Activated CD8-positive, alpha-beta memory T cell treated with anti-CD3 and anti-CD28 coated beads for 1 hour (primary cell): Measurements from ENCODE around the gene SYT5.
"Not testable (repeated sequence)": the region's sequence is repeated elsewhere in the genome, so short reads cannot be mapped to it uniquely, and the experiment has no call there.

Source experiments
- DNase-seq, 2 donors: peaks; one replicate each; pipeline ENCODE4 v3.0.0-alpha.2; 2020; ENCODE audit warnings: low read depth in 1 of 2; ENCODE audit errors: extremely low read depth in 1 of 2

The SYT5 gene

DNA sequence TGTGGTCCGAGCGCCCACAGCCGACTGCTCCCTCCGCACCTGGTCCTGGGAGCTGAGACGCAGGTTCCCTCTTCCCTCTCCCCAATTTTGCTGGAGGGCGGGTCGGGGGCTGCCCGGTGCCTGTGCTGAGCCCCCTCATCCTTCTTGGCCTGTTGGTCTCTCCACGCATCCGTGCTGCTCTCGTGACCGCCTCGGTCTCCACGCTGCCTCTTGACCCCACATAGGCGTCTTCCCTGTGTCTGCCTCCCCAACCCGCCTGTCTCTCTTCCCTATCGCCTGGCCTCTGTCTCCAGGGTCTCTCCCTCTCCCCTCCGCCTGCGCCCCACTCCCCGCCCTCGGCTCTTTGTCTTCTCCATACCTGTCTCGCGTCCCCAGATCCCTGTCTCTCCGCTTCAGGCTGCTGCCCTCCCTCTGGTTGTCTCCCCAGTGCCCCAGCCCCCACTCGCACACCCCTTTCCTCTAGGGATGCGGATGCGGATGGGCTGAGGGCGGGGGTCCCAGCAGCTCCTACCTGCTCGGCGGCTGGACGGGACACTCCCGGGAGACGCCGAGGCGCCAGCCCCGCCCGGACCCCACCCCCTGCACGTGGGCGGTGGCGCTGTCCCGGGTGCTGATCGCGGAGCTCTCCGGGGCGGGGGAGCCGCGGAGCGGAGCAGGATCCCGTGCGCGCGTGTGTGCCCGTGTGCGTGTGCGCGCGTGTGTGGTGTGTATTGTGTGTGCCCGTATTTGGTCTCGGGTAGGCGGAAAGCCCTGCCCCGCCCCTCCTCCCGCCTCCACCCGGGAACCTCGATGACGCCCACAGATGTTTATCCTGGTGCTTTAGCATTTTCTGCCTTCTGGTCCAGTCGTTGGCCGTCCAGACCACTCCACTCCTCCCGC is at the start of gene SYT5:
SYT5 (minus strand) TSS at position 684 of the 879 bp plus-strand sequence. CDS start 1,248 bp downstream, outside the sequence.
- peak in 1 of 2 donors; percentile 62 for DNase-seq

DNA sequence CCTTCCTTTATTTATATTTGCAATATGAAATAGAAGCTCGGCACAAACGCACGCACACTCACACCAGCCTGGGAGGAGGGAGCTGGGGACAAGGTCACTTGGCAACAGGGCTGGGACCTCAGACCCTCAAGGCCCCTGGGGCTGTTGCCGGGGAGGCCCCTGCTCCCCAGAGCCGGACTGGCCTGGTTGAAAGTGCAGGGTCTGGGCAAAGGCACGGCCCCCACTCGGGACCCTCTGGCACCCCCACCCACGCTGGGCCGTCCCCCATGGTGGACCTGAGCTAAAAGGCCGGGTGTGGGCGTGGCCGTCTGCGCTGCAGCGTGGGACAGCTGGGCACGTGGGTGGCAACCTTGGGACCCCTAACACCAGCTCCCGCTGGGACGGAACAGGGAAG is 49.7 kb upstream of the SYT5 start:
- no peak for DNase-seq

- no peak for DNase-seq
These were observed 49.2 kb upstream of the SYT5 start for GRCh38 chr19:55229145-55229788.

GRCh38 chr19:55228403-55229031 is 48.4 kb upstream of the SYT5 start, which contains the start of gene TMEM86B:
Gene TMEM86B, minus strand, starts transcription at chr19:55228763. Its CDS starts 22 bp downstream, at chr19:55228741.
- no peak for DNase-seq

- DNase-seq: no peak
These were observed 47.9 kb upstream of the SYT5 start for GRCh38 chr19:55228015-55228391.

DNA sequence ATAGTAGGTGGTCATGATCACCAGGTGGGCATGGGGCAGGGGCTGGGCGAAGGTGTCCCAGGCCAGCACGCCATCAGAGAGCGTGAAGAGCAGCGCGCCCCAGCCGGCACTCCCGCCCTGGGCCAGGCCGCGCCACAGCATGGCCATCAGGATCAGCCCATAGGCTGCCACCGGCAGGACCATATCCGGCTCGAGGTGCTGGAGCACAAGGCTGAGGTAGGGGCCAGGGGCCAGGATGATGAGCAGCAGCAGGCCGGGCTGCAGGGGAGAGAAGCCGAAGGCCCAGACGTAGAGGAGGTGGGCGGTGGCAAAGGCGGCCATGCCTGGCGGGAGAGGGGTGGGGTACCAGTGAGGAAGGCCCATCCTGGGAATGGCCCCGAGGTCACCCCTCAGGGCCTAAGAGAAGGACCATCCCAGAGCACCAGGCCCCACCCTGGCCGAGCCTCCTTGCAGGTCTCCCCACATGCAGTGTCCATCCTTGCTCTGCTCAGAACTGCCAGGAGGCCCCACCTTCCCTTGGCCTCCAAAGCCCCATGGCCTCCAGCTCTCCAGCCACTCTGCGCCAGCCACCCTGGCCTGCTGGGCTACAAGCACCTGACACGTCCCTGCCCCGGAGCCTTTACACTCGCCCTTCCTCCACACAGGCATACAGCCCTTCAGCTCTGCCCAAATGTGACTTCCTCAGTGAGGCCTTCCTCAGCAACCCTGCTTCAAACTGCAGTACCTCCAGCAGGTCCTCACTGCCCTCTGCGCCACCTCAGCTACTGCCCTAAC is 47.3 kb upstream of the SYT5 start:
- no peak for DNase-seq

- DNase-seq: no peak
These were observed 46.7 kb upstream of the SYT5 start for GRCh38 chr19:55226788-55227187.

GRCh38 chr19:55226273-55226672 is 46.2 kb upstream of the SYT5 start:
- no peak for DNase-seq

DNA sequence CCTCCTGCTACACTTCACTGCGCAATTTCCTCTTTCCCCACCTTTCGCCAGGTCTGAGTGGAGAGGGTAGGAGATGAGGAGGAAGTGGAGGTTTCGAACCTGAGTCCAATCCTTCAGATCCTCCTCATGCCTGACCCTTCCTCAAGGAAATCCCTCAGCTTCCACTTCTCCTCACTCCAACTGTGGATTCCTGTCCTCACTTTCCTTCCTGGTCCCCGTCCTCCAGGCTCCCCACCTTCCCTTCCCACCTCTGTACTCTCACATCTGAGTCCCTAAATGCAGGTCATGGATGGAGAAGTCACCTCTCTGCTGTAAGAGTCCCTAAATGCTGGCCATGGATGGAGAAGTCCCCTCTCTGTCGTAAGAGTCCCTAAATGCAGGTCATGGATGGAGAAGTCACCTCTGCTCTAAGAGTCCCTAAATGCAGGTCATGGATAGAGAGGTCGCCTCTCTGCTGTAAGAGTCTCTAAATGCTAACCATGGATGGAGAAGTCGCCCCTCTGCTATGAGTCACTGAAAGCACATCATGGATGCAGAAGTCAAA is 45.4 kb upstream of the SYT5 start:
- no peak for DNase-seq

- DNase-seq: not testable (repeated sequence)
These were observed 44.8 kb upstream of the SYT5 start for GRCh38 chr19:55224679-55225414.

- no peak for DNase-seq
These were observed 44.1 kb upstream of the SYT5 start for GRCh38 chr19:55224038-55224665.

- DNase-seq: no peak
These were observed 43.4 kb upstream of the SYT5 start for GRCh38 chr19:55223291-55224037.

GRCh38 chr19:55220525-55220924 is 40.4 kb upstream of the SYT5 start:
- no peak for DNase-seq

DNA sequence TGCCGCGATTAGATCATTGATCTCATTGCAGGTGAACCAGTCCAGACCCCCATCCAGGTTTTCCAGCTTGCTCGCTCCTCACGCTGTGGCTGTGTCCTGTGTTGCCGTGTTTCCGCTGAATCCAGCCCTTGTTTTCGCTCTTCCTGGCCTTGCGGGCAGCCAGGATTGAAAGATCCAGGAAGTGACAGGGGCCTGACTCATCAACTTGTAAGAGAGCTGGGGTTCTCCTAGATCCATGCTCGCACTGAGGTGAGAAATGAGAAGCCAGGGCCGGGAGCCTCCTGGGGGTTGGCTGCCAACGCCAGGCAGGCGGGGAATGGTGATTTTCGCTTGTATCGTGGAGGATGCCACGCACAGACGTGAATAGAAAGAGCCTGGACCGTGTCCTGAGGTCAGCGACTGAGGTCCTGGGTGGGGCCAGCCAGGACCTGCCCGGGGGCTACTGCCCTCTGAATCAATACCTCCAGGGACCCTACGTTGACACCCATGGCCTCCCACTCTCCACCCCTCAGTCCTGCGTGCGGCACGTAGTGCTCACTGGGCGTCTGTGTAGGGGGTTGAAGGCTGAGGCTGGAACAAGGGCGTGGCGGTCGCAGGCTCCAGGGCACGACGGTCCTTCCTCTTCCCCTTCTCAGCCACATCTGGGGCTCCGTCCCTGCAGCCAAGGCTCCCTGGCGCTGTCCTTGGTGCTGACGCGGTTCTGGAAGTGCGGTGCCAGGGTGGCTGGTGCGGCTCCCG is 36.5 kb upstream of the SYT5 start:
- DNase-seq: peak in 1 of 2 donors; percentile 15

- DNase-seq: no peak
These were observed 33.5 kb upstream of the SYT5 start for GRCh38 chr19:55213547-55213946.

DNA sequence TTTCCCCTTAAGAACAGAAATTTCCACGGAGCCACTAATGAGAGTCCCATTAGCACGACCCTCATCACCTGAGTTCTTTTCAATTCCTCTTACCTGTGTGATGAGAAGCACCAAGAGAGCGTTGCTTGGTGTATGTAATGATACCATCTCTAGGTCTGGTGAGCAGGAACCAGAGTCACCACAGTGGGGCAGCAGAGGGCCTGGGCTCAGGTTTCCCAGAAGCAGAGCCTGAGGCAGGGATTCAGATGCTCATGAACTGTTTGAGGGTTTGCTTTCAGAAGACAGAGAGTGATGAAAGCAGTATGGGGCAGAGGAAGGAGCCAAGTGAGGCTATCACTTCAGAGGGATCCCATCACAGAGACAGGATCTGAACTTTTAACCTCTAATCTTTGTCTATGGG is 32.4 kb upstream of the SYT5 start:
- DNase-seq: peak in 1 of 2 donors; percentile 9

DNA sequence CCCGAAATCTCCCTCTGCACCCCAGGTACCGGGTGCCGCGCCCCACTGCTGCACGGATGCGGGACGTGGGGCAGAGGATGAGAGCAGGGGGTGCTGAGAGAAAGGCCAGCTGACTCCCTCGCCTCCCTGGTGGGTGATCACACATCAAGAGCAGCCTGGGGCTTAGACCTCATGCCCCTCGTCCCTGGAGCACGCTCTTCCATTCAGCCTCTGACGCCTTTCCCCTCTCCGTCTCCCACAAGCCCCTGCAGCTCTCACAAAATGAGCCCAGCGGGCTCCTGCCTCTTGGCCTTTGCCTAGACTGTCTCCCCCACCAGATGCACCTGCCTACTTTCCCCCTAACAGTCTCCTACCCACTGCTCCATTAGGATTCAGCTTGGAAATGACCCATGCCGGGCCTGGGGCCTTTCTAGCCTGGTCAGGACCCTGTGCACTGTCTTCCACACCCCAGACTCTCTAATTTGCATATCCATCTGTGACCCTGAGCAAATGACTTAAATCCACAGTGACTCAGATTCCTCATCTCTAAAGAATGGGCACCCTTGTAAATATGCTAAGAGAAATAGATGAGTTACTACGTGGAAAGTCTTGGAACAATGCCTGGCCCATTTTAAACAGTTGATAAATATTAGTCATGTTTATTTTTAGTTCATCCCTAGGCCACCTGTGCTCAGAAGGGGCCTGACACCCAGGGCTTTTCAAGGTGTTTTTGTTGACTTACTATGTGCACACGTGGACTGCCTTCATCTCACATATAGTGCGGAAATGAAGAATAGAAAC is 29.8 kb upstream of the SYT5 start:
- DNase-seq: no peak
